NB4 (cell line): ENCODE measurements around the gene HNRNPCL1.
"Not testable (repeated sequence)": the region's sequence is repeated elsewhere in the genome, so short reads cannot be mapped to it uniquely, and the experiment has no call there.

Source experiments
- DNase-seq: peaks from one replicate; pipeline ENCODE4 v3.0.0; 2010; ENCODE audit warnings: low read depth
- H3K4me3 ChIP-seq: one replicate; pipeline ENCODE4 v1.5.1; 2011; ENCODE audit warnings: mild to moderate bottlenecking, low read depth, low read length, moderate library complexity
- MYC ChIP-seq: IDR thresholded peaks from 2 replicates; pipeline ENCODE4 v1.6.1; 2011; ENCODE audit warnings: low read depth, low read length
- POLR2A ChIP-seq: IDR thresholded peaks from 2 replicates; pipeline ENCODE4 v1.6.1; 2011; ENCODE audit warnings: mild to moderate bottlenecking; ENCODE audit not compliant: insufficient read length; ENCODE audit errors: extremely low read depth
- TF ChIP-seq, protein P1 (sequence below): IDR thresholded peaks from 2 replicates; pipeline ENCODE4 v1.6.1; 2011; ENCODE audit warnings: low read depth, low read length
- TF ChIP-seq, protein P2 (sequence below): IDR thresholded peaks from one replicate; pipeline ENCODE4 v1.5.1; 2012; ENCODE audit warnings: low read depth, low read length

Gene HNRNPCL1

GRCh38 chr1:12848620-12849019 lies at the start of gene HNRNPCL1:
TSS of gene HNRNPCL1 (minus strand) at chr1:12848720. CDS start at chr1:12848289, 431 bp downstream.
- not testable (repeated sequence) for H3K4me3 ChIP-seq, DNase-seq

- DNase-seq, H3K4me3 ChIP-seq: not testable (repeated sequence)
Observed at GRCh38 chr1:12898170-12898569, 49.6 kb upstream of the HNRNPCL1 start, which contains the start of gene PRAMEF10. TSS of gene PRAMEF10 (minus strand) at chr1:12898270. CDS start at chr1:12895847, 2,423 bp downstream.

DNA sequence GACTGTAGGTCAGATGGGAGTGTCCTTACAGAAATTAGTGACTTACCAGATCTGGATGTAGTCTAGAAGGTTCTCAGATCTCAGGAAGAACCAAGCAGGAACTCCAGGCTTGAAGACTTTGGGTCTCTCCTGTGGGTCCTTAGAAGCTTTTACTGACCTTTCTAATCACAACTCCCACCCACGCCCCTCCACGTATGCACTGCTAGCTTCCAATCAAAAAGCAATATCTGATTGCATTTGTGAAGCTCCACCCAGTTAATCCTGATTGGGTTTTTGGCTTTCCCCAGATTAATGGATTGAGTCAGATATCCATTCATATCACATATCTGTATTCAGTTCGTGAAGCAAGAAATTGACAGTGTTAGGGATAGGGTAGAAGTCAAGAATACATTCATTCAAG lies 37.6 kb upstream of the HNRNPCL1 start, which contains the start of gene PRAMEF4:
TSS of gene PRAMEF4 (minus strand) at position 101 of the 400 bp plus-strand sequence. CDS start 2,807 bp downstream, outside the sequence.
- H3K4me3 ChIP-seq, DNase-seq: not testable (repeated sequence)

DNA sequence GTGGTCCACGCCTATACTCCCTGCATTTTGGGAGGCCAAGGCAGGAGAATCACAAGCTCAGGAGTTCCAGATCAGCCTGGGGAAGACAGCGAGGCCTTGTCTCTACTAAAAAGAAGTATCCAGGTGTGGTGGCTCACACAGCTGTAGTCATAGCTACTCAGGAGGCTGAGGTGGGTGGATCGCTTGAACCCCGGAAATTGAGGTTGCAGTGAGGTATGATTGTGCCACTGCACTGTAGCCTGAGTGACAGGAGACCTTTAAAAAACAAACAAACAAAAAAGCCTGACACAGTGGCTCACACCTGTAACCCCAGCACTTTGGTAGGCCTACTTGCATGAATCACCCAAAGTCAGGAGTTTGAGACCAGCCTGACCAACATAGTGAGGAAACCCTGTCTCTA lies 29.9 kb upstream of the HNRNPCL1 start:
- not testable (repeated sequence) for H3K4me3 ChIP-seq, DNase-seq

DNA sequence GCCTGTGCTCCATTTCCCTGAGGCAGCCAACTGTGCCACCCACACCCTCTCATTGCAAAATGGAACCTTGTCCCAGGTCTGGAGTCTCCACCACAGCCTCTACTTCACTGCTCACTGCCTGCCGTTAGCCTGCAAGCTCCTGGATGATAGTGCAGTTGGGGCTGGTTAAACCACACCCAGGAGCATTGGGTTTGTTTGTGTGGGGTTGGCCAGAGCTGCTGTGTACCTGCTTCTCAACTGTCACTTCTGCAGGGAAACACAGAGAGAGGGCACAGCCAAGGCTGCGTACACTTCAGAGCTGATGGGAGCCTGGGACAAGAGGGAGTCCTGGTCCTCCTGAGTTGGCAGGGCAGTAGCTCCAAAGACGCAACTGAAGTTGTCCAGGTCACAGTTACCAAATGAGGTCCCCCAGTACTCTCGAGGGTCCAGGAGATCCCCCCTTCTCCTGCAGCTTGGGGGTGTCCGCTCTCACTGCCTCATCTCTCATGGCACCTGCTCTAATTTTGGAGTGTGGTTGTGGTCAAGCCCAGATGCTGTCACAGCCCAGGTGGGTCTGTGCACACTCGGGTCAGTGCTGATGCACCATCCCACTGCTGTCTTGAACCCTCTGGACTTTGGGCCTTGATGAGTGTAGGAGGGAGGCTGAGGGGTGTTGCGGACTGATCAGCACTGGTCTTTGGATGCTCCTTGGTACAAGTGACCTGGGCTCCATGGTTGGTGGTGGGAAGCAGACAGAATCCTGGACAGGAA lies 14.8 kb upstream of the HNRNPCL1 start:
- not testable (repeated sequence) for H3K4me3 ChIP-seq, DNase-seq

GRCh38 chr1:12856786-12857185 lies 8.3 kb upstream of the HNRNPCL1 start, which contains the start of gene PRAMEF2:
TSS of gene PRAMEF2 (plus strand) at chr1:12857086. CDS start at chr1:12859010, 1,924 bp downstream.
- H3K4me3 ChIP-seq, DNase-seq: not testable (repeated sequence)

DNA sequence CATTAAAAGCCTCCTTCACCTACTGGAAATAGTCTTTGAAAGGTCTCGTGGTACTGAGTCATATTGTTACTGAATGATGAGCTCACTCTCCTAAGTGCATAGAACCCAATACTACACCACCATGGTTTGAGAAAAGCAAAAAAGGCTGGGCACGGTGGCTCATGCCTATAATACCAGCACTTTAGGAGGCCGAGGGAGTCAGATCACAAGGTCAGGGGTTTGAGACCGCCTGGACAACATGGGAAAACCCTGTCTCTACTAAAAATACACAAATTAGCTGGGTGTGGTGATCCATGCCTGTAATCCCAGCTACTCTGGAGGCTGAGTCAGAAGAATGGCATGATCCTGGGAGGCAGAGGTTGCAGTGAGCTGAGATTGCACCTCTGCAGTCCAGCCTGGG lies 3.3 kb upstream of the HNRNPCL1 start:
- no peak overlapping the region for H3K4me3 ChIP-seq
- DNase-seq, result no peak
- TF ChIP-seq, protein P1, sequence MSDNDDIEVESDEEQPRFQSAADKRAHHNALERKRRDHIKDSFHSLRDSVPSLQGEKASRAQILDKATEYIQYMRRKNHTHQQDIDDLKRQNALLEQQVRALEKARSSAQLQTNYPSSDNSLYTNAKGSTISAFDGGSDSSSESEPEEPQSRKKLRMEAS, result no peak

DNA sequence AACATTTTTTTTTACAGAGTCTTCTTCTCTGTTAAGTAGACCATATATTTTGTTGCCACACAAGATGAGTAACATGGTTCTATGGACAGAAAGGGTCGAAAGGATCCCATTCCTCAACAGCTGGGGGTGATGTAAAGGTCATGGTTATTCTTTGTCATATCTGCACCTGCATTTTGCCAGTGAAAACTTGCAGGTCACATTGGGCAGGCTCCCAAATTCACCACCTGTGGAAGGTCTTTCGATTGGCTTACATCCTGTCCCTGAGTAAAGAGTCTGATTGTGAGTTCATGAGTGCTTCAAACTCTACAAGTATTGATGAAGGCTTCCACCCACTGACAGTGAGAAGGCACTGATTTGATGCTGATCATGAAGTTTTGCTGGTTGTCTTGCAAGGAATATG lies 15.3 kb downstream of the HNRNPCL1 start:
- H3K4me3 ChIP-seq, DNase-seq: not testable (repeated sequence)

DNA sequence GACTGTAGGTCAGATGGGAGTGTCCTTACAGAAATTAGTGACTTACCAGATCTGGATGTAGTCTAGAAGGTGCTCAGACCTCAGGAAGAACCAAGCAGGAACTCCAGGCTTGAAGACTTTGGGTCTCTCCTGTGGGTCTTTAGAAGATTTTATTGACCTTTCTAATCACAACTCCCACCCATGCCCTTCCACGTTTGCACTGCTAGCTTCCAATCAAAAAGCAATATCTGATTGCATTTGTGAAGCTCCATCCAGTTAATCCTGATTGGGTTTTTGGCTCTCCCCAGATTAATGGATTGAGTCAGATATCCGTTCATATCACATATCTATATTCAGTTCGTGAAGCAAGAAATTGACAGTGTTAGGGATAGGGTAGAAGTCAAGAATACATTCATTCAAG lies 17.2 kb downstream of the HNRNPCL1 start, which contains the start of gene PRAMEF11:
TSS of gene PRAMEF11 (minus strand) at position 101 of the 400 bp plus-strand sequence. CDS start 2,621 bp downstream, outside the sequence.
- H3K4me3 ChIP-seq, DNase-seq: not testable (repeated sequence)

DNA sequence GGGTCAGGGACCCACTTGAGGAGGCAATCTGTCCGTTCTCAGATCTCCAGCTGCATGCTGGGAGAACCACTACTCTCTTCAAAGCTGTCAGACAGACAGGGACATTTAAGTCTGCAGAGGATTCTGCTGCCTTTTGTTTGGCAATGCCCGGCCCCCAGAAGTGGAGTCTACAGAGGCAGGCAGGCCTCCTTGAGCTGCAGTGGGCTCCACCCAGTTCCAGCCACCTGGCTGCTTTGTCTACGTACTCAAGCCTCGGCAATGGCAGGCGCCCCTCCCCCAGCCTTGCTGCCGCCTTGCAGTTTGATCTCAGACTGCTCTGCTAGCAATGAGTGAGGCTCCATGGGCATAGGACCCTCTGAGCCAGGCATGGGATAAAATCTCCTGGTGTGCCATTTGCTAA lies 29.5 kb downstream of the HNRNPCL1 start:
- H3K4me3 ChIP-seq, DNase-seq: not testable (repeated sequence)

GRCh38 chr1:12811409-12811784 lies 37.1 kb downstream of the HNRNPCL1 start:
- DNase-seq, result no peak
- H3K4me3 ChIP-seq, result no peak overlapping the region
- TF ChIP-seq MYC, result no peak
- no peak for TF ChIP-seq POLR2A
- TF ChIP-seq, protein P1, result no peak
- TF ChIP-seq, protein P2, sequence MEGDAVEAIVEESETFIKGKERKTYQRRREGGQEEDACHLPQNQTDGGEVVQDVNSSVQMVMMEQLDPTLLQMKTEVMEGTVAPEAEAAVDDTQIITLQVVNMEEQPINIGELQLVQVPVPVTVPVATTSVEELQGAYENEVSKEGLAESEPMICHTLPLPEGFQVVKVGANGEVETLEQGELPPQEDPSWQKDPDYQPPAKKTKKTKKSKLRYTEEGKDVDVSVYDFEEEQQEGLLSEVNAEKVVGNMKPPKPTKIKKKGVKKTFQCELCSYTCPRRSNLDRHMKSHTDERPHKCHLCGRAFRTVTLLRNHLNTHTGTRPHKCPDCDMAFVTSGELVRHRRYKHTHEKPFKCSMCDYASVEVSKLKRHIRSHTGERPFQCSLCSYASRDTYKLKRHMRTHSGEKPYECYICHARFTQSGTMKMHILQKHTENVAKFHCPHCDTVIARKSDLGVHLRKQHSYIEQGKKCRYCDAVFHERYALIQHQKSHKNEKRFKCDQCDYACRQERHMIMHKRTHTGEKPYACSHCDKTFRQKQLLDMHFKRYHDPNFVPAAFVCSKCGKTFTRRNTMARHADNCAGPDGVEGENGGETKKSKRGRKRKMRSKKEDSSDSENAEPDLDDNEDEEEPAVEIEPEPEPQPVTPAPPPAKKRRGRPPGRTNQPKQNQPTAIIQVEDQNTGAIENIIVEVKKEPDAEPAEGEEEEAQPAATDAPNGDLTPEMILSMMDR, result no peak

GRCh38 chr1:12810691-12811408 lies 37.7 kb downstream of the HNRNPCL1 start:
- TF ChIP-seq, protein P2, result no peak
- TF ChIP-seq MYC (no peak), POLR2A (no peak)
- H3K4me3 ChIP-seq, result no peak overlapping the region
- DNase-seq, result no peak
